ENCODE data around the gene LOXL1. TPM values are rescaled to one million over a fixed set of nuclear protein-coding genes. Genes with fewer than 3 reads are reported as not detected.

LOXL1 gene
- polyA plus RNA-seq, 3 donors: 0.07 TPM; not detected in 2

DNA sequence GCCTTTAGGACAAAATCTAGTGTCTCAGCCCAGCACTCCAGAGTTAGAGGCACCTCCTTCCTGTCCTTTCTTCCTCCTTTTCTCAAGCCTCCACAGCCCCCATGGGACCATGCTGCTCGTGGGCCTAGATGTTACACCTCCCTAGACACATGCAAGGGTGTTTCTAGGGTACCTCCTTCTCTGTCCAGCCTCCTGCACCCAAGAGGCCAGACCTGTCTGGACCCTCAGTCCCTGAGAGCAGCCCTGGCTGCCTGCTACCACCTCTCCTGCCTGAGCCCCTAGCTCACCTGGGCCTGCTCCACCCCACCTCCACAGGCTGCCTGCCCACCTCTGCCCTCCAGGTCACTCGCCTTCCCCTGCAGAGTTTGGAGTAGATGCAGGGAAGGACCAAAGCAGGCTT is 5.2 kb downstream of the LOXL1 start:
- H3K36me3 ChIP-seq (replicated peaks in 1 of 2; ENCODE audit: control insufficient read depth in 1 of 2, insufficient read depth in 2 of 2, low read length in 2 of 2): no peaks in the 10 kb centered on the region
- no peak overlapping the region for H3K4me3 Mint-ChIP-seq
- H3K36me3 Mint-ChIP-seq: peaks cover 0 to 5% of the 10 kb centered on the region in 2 donors
- peaks cover 13 to 30% of the 10 kb centered on the region in 2 donors for H3K27me3 ChIP-seq (ENCODE audit: control insufficient read depth in 2 of 2, insufficient read depth in 2 of 2, low read length in 2 of 2)
- H3K79me2 ChIP-seq (ENCODE audit: insufficient read depth, low read length): no peaks in the 10 kb centered on the region
- 17% methylated on average over 1 of the region's 2 CpGs for WGBS (ENCODE audit: insufficient coverage)
- H3K9ac ChIP-seq (ENCODE audit: insufficient read depth, low read length, poor library complexity, severe bottlenecking): no peak overlapping the region
- TF ChIP-seq, protein P1, sequence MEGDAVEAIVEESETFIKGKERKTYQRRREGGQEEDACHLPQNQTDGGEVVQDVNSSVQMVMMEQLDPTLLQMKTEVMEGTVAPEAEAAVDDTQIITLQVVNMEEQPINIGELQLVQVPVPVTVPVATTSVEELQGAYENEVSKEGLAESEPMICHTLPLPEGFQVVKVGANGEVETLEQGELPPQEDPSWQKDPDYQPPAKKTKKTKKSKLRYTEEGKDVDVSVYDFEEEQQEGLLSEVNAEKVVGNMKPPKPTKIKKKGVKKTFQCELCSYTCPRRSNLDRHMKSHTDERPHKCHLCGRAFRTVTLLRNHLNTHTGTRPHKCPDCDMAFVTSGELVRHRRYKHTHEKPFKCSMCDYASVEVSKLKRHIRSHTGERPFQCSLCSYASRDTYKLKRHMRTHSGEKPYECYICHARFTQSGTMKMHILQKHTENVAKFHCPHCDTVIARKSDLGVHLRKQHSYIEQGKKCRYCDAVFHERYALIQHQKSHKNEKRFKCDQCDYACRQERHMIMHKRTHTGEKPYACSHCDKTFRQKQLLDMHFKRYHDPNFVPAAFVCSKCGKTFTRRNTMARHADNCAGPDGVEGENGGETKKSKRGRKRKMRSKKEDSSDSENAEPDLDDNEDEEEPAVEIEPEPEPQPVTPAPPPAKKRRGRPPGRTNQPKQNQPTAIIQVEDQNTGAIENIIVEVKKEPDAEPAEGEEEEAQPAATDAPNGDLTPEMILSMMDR (IDR thresholded peaks at IDR 0.05): no peak
- H3K4me1 Mint-ChIP-seq: peaks cover 6% of the 10 kb centered on the region
- no peak overlapping the region for H3K4me3 ChIP-seq (replicated peaks in 1 of 3; ENCODE audit: low read depth in 2 of 3, low read length in 3 of 3)
- H3K9me3 ChIP-seq (replicated peaks in 1 of 2; ENCODE audit: control insufficient read depth in 1 of 2, insufficient read depth in 1 of 2, low read length in 2 of 2): peaks cover 0 to 5% of the 10 kb centered on the region in 2 donors
- peaks cover 19 to 37% (median 20%) of the 10 kb centered on the region in 3 donors for H3K27me3 Mint-ChIP-seq (ENCODE audit: low read depth in 3 of 3)
- intact Hi-C loops (cut with micrococcal nuclease): no loop called here
- H3K27ac Mint-ChIP-seq: no peak overlapping the region
- H3K9me3 Mint-ChIP-seq: peaks cover 0 to 4% (median 0%) of the 10 kb centered on the region in 7 donors
- DNase-seq: no peak
- H4K20me1 ChIP-seq (ENCODE audit: insufficient read depth, low read length): no peaks in the 10 kb centered on the region
- H2AFZ ChIP-seq (ENCODE audit: insufficient read depth, low read depth, low read length, poor library complexity, severe bottlenecking): no peak overlapping the region
- H3K4me1 ChIP-seq (ENCODE audit: control insufficient read depth in 1 of 2, insufficient read depth in 2 of 2, low read length in 2 of 2): peaks cover 7 to 19% of the 10 kb centered on the region in 2 donors
- H3K27ac ChIP-seq (ENCODE audit: low read depth in 1 of 2, low read length in 2 of 2): no peak overlapping the region
- H3K4me2 ChIP-seq (replicated peaks; ENCODE audit: extremely low read depth, low read length, poor library complexity, severe bottlenecking): no peak overlapping the region

DNA sequence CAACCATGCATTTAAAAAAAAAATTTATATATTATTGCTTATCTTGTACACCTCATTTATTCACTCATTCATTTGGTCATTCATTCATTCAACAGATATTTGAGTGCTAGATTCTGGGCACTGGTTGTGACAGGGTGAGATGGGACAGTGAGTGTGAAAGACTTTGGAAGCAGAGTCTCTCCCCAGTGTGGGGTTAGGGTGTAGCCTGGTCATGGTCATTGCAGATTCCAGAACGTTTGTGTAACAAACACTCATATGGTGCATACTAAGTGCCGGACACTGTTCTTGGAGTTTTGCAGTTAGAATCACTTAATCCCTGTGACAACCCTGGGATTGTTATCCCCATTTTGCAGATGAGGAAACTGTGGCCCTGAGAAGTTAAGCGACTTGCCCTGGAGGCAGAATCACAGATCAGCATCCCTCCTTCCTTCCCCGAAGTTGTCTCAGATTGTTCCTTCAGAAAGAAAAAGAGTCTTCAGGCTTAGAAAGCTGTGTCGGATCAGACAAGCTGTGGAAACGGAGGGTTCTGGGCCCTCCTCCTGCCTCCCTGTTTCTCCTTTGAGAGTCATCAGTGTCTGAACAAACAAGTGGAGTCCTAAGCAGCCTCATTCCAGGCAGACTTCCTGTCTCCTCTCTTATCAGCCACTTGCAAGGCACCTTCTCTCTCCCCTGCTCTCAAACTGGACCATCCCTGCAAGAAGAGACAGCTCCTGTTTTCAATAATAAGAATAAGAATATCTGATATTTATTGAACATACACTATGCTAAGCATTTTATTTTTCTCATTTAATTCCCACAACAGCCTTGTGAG is 6.3 kb downstream of the LOXL1 start:
- intact Hi-C loops (cut with micrococcal nuclease): no loop called here
- peaks cover 17 to 27% (median 19%) of the 10 kb centered on the region in 3 donors for H3K27me3 Mint-ChIP-seq (ENCODE audit: low read depth in 3 of 3)
- TF ChIP-seq, protein P1 (IDR thresholded peaks at IDR 0.05): no peak
- H3K4me1 ChIP-seq (ENCODE audit: control insufficient read depth in 1 of 2, insufficient read depth in 2 of 2, low read length in 2 of 2): peaks cover 5 to 8% of the 10 kb centered on the region in 2 donors
- no peak overlapping the region for H3K4me3 ChIP-seq (replicated peaks in 1 of 3; ENCODE audit: low read depth in 2 of 3, low read length in 3 of 3)
- H3K36me3 ChIP-seq (replicated peaks in 1 of 2; ENCODE audit: control insufficient read depth in 1 of 2, insufficient read depth in 2 of 2, low read length in 2 of 2): no peaks in the 10 kb centered on the region
- H3K27me3 ChIP-seq (ENCODE audit: control insufficient read depth in 2 of 2, insufficient read depth in 2 of 2, low read length in 2 of 2): peaks cover 8 to 21% of the 10 kb centered on the region in 2 donors
- no peak overlapping the region for H3K9ac ChIP-seq (ENCODE audit: insufficient read depth, low read length, poor library complexity, severe bottlenecking)
- H3K4me3 Mint-ChIP-seq: no peak overlapping the region
- H2AFZ ChIP-seq (ENCODE audit: insufficient read depth, low read depth, low read length, poor library complexity, severe bottlenecking): no peak overlapping the region
- no peak for DNase-seq
- peaks cover 0 to 5% of the 10 kb centered on the region in 2 donors for H3K9me3 ChIP-seq (replicated peaks in 1 of 2; ENCODE audit: control insufficient read depth in 1 of 2, insufficient read depth in 1 of 2, low read length in 2 of 2)
- no peaks in the 10 kb centered on the region for H4K20me1 ChIP-seq (ENCODE audit: insufficient read depth, low read length)
- WGBS (ENCODE audit: insufficient coverage): 73% methylated on average over 6 of the region's 6 CpGs
- peaks cover 0 to 4% (median 0%) of the 10 kb centered on the region in 7 donors for H3K9me3 Mint-ChIP-seq
- no peak overlapping the region for H3K27ac Mint-ChIP-seq
- peaks cover 6% of the 10 kb centered on the region for H3K4me1 Mint-ChIP-seq
- no peak overlapping the region for H3K27ac ChIP-seq (ENCODE audit: low read depth in 1 of 2, low read length in 2 of 2)
- H3K79me2 ChIP-seq (ENCODE audit: insufficient read depth, low read length): no peaks in the 10 kb centered on the region
- no peak overlapping the region for H3K4me2 ChIP-seq (replicated peaks; ENCODE audit: extremely low read depth, low read length, poor library complexity, severe bottlenecking)
- H3K36me3 Mint-ChIP-seq: peaks cover 0 to 5% of the 10 kb centered on the region in 2 donors

Data from CD14-positive monocyte (primary cell).